IPS-20b (cell line): ENCODE measurements around the gene TULP4.

ENCODE experiments used
- H3K27ac ChIP-seq: one replicate; pipeline ENCODE4 v1.5.1; 2013; ENCODE audit warnings: low read length
- H3K27me3 ChIP-seq: 2 replicates; pipeline ENCODE4 v1.6.1; 2013; ENCODE audit warnings: mild to moderate bottlenecking, low read length, inconsistent platforms; ENCODE audit not compliant: insufficient read depth
- H3K36me3 ChIP-seq: 2 replicates; pipeline ENCODE4 v1.6.1; 2013; ENCODE audit warnings: low read depth, mild to moderate bottlenecking, inconsistent platforms, low read length, moderate library complexity; ENCODE audit not compliant: insufficient read depth
- H3K4me1 ChIP-seq: 2 replicates; pipeline ENCODE4 v1.6.1; 2013; ENCODE audit warnings: mild to moderate bottlenecking, control low read depth, inconsistent platforms, low read length, moderate library complexity; ENCODE audit not compliant: insufficient read depth
- H3K4me3 ChIP-seq: 2 replicates; pipeline ENCODE4 v1.5.1; 2013; ENCODE audit warnings: mild to moderate bottlenecking, low read length, inconsistent platforms
- H3K9ac ChIP-seq: 2 replicates; pipeline ENCODE4 v1.6.1; 2013; ENCODE audit warnings: low read depth, mild to moderate bottlenecking, inconsistent platforms, low read length, moderate library complexity
- H3K9me3 ChIP-seq: 2 replicates; pipeline ENCODE4 v1.6.1; 2013; ENCODE audit warnings: mild to moderate bottlenecking, low read depth, low read length, inconsistent platforms; ENCODE audit not compliant: insufficient read depth

Gene TULP4

GRCh38 chr6:158414851-158415262 is 102.6 kb downstream of the TULP4 start:
- Histone ChIP-seq H3K27ac (no peak overlapping the region), H3K9me3 (no peaks in the 10 kb centered on the region), H3K4me1 (no peaks in the 10 kb centered on the region), H3K4me3 (no peak overlapping the region), H3K9ac (no peak overlapping the region), H3K36me3 (peaks cover 14% of the 10 kb centered on the region), H3K27me3 (no peaks in the 10 kb centered on the region)

GRCh38 chr6:158415666-158416065 is 103.4 kb downstream of the TULP4 start:
- Histone ChIP-seq H3K36me3 (peaks cover 14% of the 10 kb centered on the region), H3K9me3 (no peaks in the 10 kb centered on the region), H3K27me3 (no peaks in the 10 kb centered on the region)

GRCh38 chr6:158416883-158417759 is 104.9 kb downstream of the TULP4 start:
- no peak overlapping the region for H3K27ac ChIP-seq
- peaks cover 14% of the 10 kb centered on the region for H3K36me3 ChIP-seq
- H3K9ac ChIP-seq: no peak overlapping the region
- no peaks in the 10 kb centered on the region for H3K4me1 ChIP-seq
- no peaks in the 10 kb centered on the region for H3K9me3 ChIP-seq
- H3K27me3 ChIP-seq: no peaks in the 10 kb centered on the region
- H3K4me3 ChIP-seq: no peak overlapping the region

More at GRCh38 chr6:158415666-158416065, 103.4 kb downstream of the TULP4 start:
- Histone ChIP-seq H3K9ac (no peak overlapping the region), H3K4me3 (no peak overlapping the region), H3K27ac (no peak overlapping the region), H3K4me1 (no peaks in the 10 kb centered on the region)

- Histone ChIP-seq H3K36me3 (peaks cover 14% of the 10 kb centered on the region), H3K27ac (no peak overlapping the region), H3K9ac (no peak overlapping the region), H3K9me3 (no peaks in the 10 kb centered on the region), H3K4me3 (no peak overlapping the region), H3K27me3 (no peaks in the 10 kb centered on the region), H3K4me1 (no peaks in the 10 kb centered on the region)
Observed at GRCh38 chr6:158417760-158418098, 105.5 kb downstream of the TULP4 start.

- Histone ChIP-seq H3K36me3 (peaks cover 12% of the 10 kb centered on the region), H3K9me3 (no peaks in the 10 kb centered on the region), H3K4me3 (no peak overlapping the region), H3K4me1 (no peaks in the 10 kb centered on the region), H3K27ac (no peak overlapping the region), H3K27me3 (no peaks in the 10 kb centered on the region), H3K9ac (no peak overlapping the region)
Observed at GRCh38 chr6:158418501-158418900, 106.2 kb downstream of the TULP4 start.

GRCh38 chr6:158419339-158419909 is 107.2 kb downstream of the TULP4 start:
- H3K27ac ChIP-seq: no peak overlapping the region
- no peaks in the 10 kb centered on the region for H3K9me3 ChIP-seq
- no peak overlapping the region for H3K9ac ChIP-seq
- H3K36me3 ChIP-seq: peaks cover 3% of the 10 kb centered on the region
- H3K4me1 ChIP-seq: no peaks in the 10 kb centered on the region
- no peak overlapping the region for H3K4me3 ChIP-seq
- no peaks in the 10 kb centered on the region for H3K27me3 ChIP-seq

GRCh38 chr6:158421381-158421780 is 109.1 kb downstream of the TULP4 start:
- Histone ChIP-seq H3K4me3 (no peak overlapping the region), H3K9me3 (no peaks in the 10 kb centered on the region), H3K4me1 (no peaks in the 10 kb centered on the region), H3K27ac (no peak overlapping the region), H3K36me3 (no peaks in the 10 kb centered on the region), H3K27me3 (no peaks in the 10 kb centered on the region), H3K9ac (no peak overlapping the region)

GRCh38 chr6:158422629-158423238 is 110.5 kb downstream of the TULP4 start:
- no peak overlapping the region; the same call in 1 of the 2 replicates for H3K9ac ChIP-seq
- H3K4me3 ChIP-seq: no peak overlapping the region
- H3K4me1 ChIP-seq: no peaks in the 10 kb centered on the region
- no peaks in the 10 kb centered on the region for H3K36me3 ChIP-seq
- H3K27me3 ChIP-seq: no peaks in the 10 kb centered on the region
- H3K27ac ChIP-seq: no peak overlapping the region
- no peaks in the 10 kb centered on the region for H3K9me3 ChIP-seq

- H3K9me3 ChIP-seq: no peaks in the 10 kb centered on the region
- H3K4me1 ChIP-seq: no peaks in the 10 kb centered on the region
- no peaks in the 10 kb centered on the region for H3K36me3 ChIP-seq
- H3K4me3 ChIP-seq: no peak overlapping the region
- H3K9ac ChIP-seq: no peak overlapping the region
- H3K27me3 ChIP-seq: no peaks in the 10 kb centered on the region
- no peak overlapping the region for H3K27ac ChIP-seq
Observed at GRCh38 chr6:158431036-158431435, 118.8 kb downstream of the TULP4 start.

- Histone ChIP-seq H3K9ac (no peak overlapping the region), H3K27ac (no peak overlapping the region), H3K36me3 (no peaks in the 10 kb centered on the region), H3K27me3 (no peaks in the 10 kb centered on the region), H3K4me3 (no peak overlapping the region), H3K4me1 (no peaks in the 10 kb centered on the region), H3K9me3 (no peaks in the 10 kb centered on the region)
Observed at GRCh38 chr6:158431560-158431959, 119.3 kb downstream of the TULP4 start.

GRCh38 chr6:158437571-158437970 is 125.3 kb downstream of the TULP4 start:
- Histone ChIP-seq H3K4me1 (no peaks in the 10 kb centered on the region), H3K9ac (no peak overlapping the region), H3K27me3 (no peaks in the 10 kb centered on the region), H3K27ac (no peak overlapping the region), H3K9me3 (no peaks in the 10 kb centered on the region), H3K4me3 (no peak overlapping the region), H3K36me3 (peaks cover 5% of the 10 kb centered on the region; the same call in 1 of the 2 replicates)

- no peak overlapping the region for H3K9ac ChIP-seq
- H3K27me3 ChIP-seq: no peaks in the 10 kb centered on the region
- H3K4me1 ChIP-seq: no peaks in the 10 kb centered on the region
- no peaks in the 10 kb centered on the region for H3K9me3 ChIP-seq
- no peak overlapping the region for H3K4me3 ChIP-seq
- H3K36me3 ChIP-seq: peaks cover 5% of the 10 kb centered on the region; the same call in 1 of the 2 replicates
- no peak overlapping the region for H3K27ac ChIP-seq
Observed at GRCh38 chr6:158438226-158438625, 126.0 kb downstream of the TULP4 start.
